Fibroblast of pulmonary artery (primary cell): ENCODE measurements around the gene DCLK1.

Source experiments
- DNase-seq: peaks from one replicate; pipeline ENCODE4 v3.0.0-alpha.2; 2010; ENCODE audit warnings: low read depth
- H3K4me3 ChIP-seq: replicated peaks from 2 replicates; pipeline ENCODE4 v1.5.1; 2011; ENCODE audit warnings: low read depth, mild to moderate bottlenecking, control low read depth, low read length, moderate library complexity
- TF ChIP-seq, protein P1 (sequence below): IDR thresholded peaks from 2 replicates; pipeline ENCODE4 v1.5.1; 2011; ENCODE audit warnings: mild to moderate bottlenecking, control low read depth, low read length, inconsistent platforms; ENCODE audit errors: missing control alignments

Gene DCLK1

GRCh38 chr13:35848336-35849255 is 282.6 kb downstream of the DCLK1 start:
- TF ChIP-seq, protein P1, sequence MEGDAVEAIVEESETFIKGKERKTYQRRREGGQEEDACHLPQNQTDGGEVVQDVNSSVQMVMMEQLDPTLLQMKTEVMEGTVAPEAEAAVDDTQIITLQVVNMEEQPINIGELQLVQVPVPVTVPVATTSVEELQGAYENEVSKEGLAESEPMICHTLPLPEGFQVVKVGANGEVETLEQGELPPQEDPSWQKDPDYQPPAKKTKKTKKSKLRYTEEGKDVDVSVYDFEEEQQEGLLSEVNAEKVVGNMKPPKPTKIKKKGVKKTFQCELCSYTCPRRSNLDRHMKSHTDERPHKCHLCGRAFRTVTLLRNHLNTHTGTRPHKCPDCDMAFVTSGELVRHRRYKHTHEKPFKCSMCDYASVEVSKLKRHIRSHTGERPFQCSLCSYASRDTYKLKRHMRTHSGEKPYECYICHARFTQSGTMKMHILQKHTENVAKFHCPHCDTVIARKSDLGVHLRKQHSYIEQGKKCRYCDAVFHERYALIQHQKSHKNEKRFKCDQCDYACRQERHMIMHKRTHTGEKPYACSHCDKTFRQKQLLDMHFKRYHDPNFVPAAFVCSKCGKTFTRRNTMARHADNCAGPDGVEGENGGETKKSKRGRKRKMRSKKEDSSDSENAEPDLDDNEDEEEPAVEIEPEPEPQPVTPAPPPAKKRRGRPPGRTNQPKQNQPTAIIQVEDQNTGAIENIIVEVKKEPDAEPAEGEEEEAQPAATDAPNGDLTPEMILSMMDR = no peak
- H3K4me3 ChIP-seq = no peak overlapping the region
- DNase-seq = no peak

- TF ChIP-seq, protein P1 = no peak
- DNase-seq = no peak
These were observed 287.9 kb downstream of the DCLK1 start for GRCh38 chr13:35843272-35843671.

DNA sequence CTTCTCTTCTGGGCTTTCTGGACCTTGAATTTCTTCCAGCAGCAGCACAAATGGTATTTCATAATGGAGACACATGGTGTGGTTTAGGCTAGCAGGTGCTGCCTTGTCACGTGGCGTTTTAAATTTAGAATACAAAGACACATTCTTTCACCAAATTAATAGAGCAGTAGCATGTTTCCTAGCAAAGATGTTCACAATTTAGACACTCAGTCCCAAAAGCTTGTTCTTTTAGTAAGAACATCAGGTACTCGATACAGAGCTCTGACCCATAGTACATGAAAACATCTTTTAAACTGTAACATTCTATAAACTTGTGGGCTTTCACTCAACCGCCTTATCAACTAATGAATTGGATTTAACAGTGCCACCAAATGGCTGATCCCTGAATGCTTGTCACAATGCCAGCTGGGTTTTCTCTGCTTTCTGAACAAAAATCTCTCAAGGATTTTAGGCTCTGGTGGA is 290.1 kb downstream of the DCLK1 start:
- H3K4me3 ChIP-seq = no peak overlapping the region
- TF ChIP-seq, protein P1 = no peak
- DNase-seq = no peak

More at GRCh38 chr13:35843272-35843671, 287.9 kb downstream of the DCLK1 start:
- H3K4me3 ChIP-seq = no peak overlapping the region

DNA sequence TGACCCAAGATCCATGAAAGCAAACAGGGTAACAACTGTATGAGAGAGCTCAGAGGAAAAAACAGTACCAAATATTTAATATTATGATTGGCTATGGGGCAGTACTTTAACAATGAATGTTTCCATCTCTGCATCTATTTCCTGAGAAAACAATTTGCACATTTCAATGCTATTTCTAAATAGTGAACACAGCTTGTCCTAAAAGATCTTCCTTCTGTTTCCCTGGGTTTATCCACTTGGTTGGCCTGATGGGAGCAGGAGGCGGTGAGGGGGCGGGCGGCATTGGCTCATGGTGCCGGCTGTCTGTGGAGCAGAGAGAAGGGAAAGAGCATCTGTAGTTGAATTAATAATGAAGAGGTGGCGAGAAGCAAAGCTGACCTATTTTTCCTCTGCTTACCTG is 291.4 kb downstream of the DCLK1 start:
- TF ChIP-seq, protein P1 = no peak
- H3K4me3 ChIP-seq = no peak overlapping the region
- DNase-seq = no peak

DNA sequence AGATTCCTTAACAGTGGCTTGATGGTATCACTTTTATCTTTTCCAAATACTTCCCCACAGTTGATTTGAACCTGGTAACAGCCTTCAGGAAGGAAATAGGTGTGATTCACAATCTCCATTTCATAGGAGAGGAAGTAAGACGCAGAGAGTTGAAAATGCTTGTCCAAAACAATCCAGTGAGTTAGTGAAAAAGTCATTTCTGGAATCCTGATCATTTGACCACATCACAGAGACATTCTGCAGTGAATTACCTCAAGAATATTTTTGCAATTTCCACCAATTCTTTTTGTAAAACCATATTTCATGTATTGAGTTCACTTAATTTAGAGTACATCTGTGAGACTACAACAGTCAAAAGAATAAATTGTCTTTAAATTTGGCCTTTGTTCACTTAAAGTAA is 292.8 kb downstream of the DCLK1 start:
- no peak overlapping the region for H3K4me3 ChIP-seq
- peak; percentile 95 for DNase-seq
- TF ChIP-seq, protein P1 = no peak

GRCh38 chr13:35836446-35836845 is 294.7 kb downstream of the DCLK1 start:
- TF ChIP-seq, protein P1 = no peak
- no peak overlapping the region for H3K4me3 ChIP-seq
- no peak for DNase-seq
